NCI-H1930 (cell line): ENCODE measurements around the gene KIAA1671.

Source experiments
- DNase-seq, 2 experiments: peaks; one replicate each; lab custom pipeline; 2025; lab: John Stamatoyannopoulos, UW

Gene KIAA1671

DNA sequence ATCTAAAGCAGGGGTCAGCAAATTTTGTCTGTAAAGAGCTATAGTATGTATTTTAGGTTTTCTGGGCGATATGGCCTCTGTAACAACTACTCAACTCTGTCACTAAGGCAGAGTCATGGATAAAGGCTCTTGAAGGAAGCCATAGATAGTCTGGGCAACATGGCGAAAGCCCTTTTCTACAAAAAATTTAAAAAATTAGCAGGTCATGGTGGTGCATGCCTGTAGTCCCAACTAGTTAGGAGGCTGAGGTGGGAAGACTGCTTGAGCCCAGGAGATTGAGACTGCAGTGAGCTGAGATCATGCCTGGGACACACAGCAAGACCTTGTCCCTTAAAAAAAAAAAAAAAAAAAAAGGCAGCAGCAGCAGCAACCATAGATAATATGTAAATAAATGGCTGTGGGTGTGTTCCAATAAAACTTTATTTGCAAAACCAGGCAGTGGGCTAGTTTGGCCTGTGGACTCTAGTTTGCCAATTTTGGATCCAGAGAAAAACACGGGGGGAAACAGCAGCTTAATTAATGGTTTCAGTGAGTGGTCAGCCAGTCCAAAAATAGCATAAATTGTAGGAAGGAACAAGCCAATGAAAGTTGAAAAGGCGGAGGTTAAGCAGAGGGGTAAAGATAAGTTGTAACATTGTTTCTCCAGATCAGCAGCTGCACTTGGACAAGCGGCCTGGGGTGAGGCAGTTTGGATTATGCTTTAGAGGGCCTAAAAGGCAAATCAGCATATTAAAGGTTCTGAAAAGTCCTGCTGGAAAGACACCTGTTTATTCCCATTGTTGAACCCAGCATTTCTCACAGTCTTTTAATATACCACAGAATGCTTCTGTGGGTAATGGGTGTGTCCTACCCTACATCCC, 62.6 kb downstream of the KIAA1671 start:
- no peak for DNase-seq

DNA sequence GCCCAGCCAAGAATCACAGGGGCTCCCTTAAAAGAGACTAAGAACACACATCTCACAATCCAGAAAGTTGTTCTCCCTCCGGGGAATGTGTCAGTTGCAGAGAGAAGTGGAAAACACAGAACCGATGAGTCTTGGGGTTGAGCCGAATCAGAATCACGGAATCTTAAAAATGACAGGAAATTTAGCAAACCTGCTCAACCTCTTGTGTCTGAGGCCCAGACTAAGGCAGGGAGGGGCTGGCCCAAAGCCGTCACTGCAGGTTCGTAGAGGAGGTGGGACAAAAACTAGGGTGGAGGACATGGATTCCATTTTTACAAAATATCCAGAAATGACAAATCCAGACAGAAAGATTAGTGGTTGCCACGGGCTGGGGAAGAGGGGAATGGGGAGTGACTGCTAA, 63.8 kb downstream of the KIAA1671 start:
- no peak for DNase-seq

DNA sequence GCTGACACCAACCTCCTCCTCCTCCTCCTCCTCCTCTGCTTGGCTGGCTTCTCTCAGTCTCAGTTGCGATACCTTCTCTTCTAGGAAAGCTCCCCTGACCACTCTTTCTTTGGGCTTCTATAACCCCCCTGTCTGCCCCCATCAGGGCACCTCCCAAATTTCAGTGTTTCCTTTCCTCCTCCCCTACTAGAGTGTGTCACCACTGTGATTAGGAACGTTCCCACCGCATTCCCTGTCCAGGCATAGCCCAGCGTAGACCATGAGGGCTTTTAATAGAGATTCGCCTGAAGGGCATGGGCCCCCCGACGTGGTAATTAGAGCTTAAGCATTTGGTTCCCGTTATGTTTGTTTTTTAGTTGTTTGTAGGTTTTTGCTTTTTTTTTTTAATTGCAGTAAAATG, 65.5 kb downstream of the KIAA1671 start:
- no peak for DNase-seq

DNA sequence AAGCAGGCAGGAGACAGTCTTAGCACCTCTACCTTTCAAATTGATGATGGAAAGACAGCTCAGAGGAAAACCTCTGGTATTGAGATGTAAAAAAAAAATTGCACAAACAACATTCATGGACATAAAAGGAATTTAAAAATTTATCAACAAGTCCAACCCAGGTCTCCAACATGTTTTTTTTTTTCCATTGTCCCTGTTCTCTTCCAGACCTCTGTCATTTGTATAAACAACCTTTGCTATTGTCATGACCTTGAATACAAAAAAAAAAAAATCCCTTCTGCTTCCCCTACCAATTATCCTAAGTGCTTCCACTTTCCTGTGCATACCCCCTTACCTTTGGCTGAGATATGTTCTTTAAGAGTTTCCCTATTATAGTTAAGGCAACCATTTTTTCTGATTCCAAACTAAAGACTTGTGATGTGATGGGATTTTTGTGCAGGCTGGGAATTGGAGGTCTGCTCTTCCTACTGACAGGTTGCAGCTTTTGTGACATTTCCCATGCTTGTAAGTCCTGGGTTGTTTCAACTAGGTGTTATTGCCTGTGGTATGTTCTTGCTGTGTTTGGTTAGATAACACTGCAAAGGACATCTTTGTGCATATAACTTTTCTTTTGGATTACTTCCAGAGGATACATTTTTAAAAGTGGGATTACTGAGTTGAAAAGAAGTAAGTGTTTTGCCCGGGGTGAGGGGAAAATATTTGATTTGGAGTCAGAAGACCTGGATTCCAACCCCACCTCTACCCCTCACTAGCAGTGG, 67.1 kb downstream of the KIAA1671 start:
- no peak for DNase-seq

DNA sequence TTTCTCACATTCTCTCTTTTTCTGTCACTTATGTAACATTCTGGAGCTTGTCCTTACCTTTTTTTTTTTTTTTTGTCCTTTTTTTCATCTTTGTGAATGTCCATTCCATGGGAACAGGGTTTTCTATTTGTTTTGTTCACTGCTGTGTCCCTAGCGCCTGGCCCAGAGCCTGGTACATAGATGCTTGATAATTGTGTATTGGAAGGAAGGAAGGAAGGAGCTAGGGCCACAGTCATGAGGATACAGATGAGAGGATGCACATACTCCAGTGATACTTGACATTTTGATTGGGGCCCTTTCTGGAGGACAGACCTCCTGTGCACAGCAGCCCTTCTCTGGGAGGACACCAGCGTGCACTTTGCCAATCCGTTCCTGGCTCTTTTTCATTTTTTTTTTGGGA, 68.9 kb downstream of the KIAA1671 start:
- no peak for DNase-seq

DNA sequence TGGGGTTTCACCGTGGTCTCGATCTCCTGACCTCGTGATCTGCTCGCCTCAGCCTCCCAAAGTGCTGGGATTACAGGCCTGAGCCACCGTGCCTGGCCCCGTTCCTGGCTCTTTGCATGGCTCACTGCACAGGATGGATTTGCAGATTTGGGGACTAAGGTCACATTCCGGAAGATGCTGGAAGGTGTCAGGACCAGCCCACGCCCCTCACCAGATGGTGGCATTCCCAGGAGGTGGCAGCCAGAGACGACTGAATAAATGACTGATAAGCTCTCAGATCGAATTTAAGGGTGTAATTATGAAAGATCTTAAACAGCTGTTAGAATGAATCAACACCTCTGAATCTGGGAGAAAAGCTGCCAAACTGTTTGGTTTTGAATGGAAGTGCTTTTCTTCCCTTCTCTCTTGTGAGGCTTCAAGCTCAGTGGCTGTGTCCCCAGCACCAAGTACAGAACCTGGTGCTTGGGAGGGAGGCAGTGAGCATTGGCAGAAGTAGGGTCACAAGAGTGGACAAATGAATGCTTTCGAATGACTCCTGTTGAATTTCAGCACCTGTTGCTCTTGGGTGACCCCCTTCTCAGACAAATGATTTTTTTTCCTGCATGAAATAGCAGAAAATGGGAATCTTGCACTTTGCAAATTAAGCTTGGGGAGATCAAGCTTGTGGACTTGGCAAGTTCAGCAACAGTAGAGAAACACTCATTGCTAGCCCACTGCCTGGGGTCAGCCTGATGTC, 69.6 kb downstream of the KIAA1671 start:
- DNase-seq = no peak

GRCh38 chr22:25023879-25024278, 71.4 kb downstream of the KIAA1671 start:
- DNase-seq = no peak

DNA sequence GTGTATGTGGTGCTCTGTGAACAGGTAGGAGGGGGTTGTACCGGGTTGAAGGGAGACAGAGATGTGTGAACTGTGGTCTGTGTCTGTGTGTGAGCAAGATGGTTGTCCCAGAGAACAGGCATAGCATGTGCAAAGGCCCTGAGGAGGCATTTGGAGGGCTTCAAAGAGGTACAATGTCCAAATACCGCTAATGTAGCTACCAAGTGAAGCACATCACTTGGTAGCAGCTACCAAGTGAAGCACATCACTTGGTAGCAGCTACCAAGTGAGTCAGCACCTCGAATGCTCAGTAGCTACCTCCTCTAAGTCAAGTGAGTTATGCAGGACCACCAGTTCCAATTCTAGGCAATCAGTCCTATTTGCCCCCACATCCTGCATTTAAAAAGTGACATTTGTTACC, 72.4 kb downstream of the KIAA1671 start:
- no peak for DNase-seq

DNA sequence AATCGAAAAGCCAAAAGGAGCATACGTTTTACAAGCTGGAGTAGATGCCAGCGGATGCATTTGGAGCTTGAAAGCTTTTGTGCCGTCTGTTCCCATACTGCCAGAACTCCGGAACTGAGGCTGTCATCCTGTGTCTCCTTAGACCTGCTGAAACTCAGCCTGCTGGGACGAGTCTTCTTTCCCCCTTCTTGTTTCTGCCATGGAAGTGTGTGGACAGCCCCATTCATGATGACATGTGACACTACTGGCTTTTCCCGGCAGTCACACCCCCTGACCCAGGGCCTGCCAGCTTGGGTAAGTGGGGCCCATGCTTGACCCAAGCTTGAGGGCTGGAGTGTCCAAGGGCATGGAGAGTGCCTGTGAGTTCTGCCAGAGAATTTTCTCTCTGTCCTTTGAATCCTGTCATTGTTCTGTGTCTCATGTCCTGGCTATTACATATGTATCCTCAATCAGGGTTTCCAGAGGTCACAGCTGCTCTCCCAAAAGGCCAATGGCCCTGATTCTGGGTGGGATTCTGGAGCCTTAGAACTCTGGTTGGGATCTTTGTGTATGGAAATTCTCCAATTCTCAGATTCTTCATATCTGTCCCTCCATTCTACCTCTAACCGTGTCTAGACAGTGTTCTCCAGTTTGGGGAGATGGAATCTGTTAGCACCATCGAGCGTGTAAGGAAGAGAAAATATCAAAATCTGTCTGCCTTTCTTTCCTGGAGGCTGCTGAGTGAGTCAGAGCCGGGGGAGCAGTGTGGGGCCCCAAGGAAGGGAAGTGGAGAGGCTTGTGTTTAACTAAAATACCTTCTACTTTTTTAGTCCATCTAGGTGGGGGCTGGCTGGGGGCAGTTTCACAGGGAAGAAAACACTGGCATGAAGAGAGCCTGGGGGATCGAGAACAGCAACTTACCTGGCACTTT, 73.2 kb downstream of the KIAA1671 start:
- no peak for DNase-seq

DNA sequence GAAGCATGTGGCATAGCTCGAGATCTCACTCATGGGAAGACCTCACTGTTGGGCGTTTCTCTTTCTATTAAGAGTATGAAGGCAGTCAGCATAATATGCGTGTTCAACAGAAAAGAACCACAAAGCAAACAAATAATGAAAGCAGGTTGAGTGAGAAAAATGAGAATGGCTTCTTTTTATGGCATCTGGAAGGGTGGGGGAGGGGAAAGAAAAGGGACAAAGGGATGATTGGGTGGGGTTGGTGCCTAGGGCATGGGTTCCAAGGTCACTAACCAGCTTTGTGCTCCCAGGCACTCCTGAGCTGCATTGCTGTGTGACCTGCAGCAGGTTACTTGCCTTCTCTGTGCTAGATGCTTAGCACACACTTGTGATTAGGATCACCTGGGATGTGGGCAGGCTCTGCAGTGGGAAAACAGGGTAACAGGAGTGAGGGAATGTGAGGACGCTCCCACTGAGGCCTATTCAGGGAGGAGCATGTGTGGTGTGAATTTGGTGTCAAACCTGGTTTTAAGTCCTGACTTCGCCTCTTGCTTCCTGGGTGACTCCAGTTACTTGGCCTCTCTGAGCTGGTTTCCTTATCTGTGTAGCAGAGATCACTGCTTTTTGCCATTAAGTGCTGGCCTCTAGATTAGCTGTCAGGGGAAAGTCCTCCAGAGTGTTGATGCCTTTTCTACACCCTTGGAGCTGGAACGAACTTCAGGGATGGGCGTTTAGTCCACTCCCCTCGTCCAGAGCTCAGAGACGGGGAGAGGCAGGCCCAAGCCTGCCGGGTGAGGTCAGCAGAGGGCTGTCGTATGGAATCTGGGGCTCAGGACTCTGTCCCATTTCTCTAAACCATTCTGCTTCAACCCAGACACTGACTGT, 74.8 kb downstream of the KIAA1671 start:
- no peak for DNase-seq

DNA sequence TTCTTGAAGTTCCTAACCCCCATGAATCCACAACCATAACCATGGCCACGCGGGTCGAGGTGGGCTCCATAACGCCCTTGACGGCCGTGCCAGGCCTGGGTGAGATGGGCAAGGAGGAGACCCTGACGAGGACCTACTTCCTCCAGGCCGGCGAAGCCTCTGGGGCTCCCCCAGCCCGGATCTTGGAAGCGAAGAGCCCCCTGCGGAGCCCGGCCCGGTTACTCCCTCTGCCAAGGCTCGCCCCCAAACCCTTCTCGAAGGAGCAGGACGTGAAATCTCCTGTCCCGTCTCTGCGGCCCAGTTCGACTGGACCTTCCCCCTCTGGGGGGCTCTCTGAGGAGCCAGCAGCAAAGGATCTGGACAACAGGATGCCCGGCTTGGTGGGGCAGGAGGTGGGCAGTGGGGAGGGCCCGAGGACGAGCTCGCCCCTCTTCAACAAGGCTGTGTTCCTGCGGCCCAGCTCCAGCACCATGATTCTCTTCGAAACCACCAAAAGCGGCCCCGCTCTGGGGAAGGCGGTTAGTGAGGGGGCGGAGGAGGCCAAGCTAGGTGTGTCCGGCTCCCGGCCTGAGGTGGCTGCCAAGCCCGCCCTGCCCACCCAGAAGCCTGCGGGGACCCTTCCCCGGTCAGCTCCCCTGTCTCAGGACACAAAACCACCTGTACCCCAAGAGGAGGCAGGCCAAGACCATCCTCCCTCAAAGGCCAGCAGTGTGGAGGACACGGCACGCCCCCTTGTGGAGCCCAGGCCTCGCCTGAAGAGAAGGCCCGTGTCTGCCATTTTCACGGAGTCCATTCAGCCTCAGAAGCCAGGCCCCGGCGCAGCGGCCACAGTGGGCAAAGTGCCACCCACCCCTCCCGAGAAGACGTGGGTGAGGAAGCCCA, 75.7 kb downstream of the KIAA1671 start:
- peak in 1 of 2 experiments; percentile 16 for DNase-seq

- no peak for DNase-seq
Observed at GRCh38 chr22:25028841-25029141, 76.3 kb downstream of the KIAA1671 start.

GRCh38 chr22:25029181-25029580, 76.7 kb downstream of the KIAA1671 start:
- DNase-seq = no peak

DNA sequence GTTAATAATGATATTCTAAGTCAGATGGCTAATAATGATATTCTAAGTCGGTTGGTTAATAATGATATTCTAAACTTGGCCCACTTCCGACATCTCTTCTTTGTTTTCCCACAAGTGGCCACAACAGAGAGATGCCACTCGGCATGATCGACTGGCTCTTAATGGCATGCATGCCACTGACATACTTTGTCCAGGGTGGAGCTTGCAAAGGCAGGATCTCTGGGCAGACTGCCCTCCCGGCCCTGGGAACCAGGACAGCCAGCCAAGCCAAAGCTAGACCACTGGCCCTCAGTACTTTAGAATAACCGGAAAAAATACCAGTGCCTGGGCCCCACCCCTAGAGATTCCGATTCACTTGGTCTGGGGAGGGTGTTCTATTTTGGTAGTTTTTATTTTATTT, 78.1 kb downstream of the KIAA1671 start:
- no peak for DNase-seq

DNA sequence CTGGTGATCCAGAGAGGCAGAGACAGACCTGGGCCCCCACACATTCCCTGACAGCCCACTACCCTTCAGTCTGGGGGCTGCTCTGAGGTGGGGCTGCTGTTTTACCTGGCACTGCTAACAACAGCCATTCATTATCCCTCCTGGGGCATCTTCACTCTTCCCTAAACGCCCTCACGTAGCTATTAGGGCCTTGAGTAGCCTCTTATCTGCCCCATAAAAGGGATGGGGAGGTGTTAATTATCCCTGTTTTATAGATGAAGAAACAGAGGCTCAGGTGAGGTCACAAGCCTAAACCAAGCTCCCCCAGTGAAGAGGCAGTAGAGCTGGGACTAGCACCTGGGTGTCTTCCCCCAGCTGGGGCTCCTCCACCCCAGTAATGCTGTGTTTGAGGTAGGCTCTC, 79.5 kb downstream of the KIAA1671 start:
- DNase-seq = no peak

DNA sequence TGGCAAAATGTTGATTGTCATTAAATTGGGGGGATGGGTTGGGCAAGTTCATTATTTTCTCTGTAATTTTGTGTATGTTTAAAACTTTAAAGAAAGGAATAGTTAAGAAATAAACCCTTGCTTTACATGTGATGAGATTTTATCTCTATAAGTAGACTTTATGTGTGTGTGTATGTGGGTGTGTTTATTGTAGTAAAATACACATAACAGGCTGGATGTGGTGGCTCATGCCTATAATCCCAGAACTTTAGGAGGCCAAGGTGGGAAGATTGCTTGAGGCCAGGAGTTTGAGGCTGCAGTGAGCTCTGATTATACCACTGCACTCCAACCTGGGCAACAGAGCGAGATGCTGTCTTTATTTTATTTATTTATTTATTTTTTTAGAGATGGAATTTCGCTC, 83.2 kb downstream of the KIAA1671 start:
- DNase-seq = no peak

GRCh38 chr22:25038239-25038638, 85.7 kb downstream of the KIAA1671 start:
- no peak for DNase-seq

DNA sequence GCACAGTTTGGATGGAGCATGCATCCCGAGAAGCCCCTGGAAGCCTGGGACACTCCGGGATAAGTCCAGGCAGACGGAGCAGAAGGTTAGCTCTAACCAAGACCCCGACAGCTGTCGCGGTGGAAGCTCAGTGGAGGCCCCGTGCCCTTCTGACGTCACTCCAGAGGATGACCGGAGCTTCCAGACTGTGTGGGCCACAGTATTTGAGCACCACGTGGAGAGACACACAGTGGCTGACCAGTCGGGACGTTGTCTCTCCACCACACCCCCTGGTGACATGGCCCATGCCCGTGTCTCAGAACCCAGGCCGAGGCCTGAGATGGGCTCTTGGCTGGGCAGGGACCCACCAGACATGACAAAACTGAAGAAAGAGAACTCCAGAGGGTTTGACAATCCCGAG, 86.3 kb downstream of the KIAA1671 start:
- DNase-seq = no peak

GRCh38 chr22:25039255-25039654, 86.7 kb downstream of the KIAA1671 start:
- DNase-seq = no peak

GRCh38 chr22:25039754-25040153, 87.2 kb downstream of the KIAA1671 start:
- no peak for DNase-seq
